H9 (cell line): ENCODE data around the gene CCL15. TPM values are rescaled to one million over a fixed set of nuclear protein-coding genes. Genes with fewer than 3 reads are reported as not detected.

Experiments
- DNase-seq: peaks from one replicate; pipeline ENCODE4 v3.0.0-alpha.2; 2017
- H2AFZ ChIP-seq: one replicate; pipeline ENCODE4 v1.6.1; 2013; ENCODE audit warnings: mild to moderate bottlenecking, low read length, control low read depth, moderate library complexity
- H2AK5ac ChIP-seq: 2 replicates; pipeline ENCODE4 v1.6.1; 2013; ENCODE audit warnings: low read length, control low read depth, mixed read lengths; ENCODE audit not compliant: insufficient read length
- H2BK120ac ChIP-seq: one replicate; pipeline ENCODE4 v1.6.1; 2013; ENCODE audit warnings: low read depth, mild to moderate bottlenecking, low read length, control low read depth, inconsistent platforms; ENCODE audit not compliant: poor library complexity, severe bottlenecking
- H2BK12ac ChIP-seq: 2 replicates; pipeline ENCODE4 v1.6.1; 2013; ENCODE audit warnings: low read length, control low read depth, mixed read lengths, low read depth; ENCODE audit not compliant: insufficient read length
- H2BK15ac ChIP-seq: 2 replicates; pipeline ENCODE4 v1.6.1; 2013; ENCODE audit warnings: low read depth, low read length, control low read depth
- H2BK20ac ChIP-seq: one replicate; pipeline ENCODE4 v1.6.1; 2013; ENCODE audit warnings: low read depth, mild to moderate bottlenecking, low read length, control low read depth, inconsistent platforms; ENCODE audit not compliant: poor library complexity, severe bottlenecking
- H2BK5ac ChIP-seq: 2 replicates; pipeline ENCODE4 v1.6.1; 2013; ENCODE audit warnings: low read length, control low read depth, mixed read lengths; ENCODE audit not compliant: insufficient read length
- H3K14ac ChIP-seq: 2 replicates; pipeline ENCODE4 v1.6.1; 2013; ENCODE audit warnings: low read length, control low read depth; ENCODE audit not compliant: insufficient read depth
- H3K18ac ChIP-seq: 2 replicates; pipeline ENCODE4 v1.6.1; 2013; ENCODE audit warnings: low read depth, mild to moderate bottlenecking, mixed read lengths, low read length, control low read depth; ENCODE audit not compliant: insufficient read length
- H3K23ac ChIP-seq: 2 replicates; pipeline ENCODE4 v1.6.1; 2013; ENCODE audit warnings: low read length, control low read depth, mixed read lengths, low read depth; ENCODE audit not compliant: insufficient read length
- H3K23me2 ChIP-seq: 2 replicates; pipeline ENCODE4 v1.6.1; 2013; ENCODE audit warnings: low read depth, mild to moderate bottlenecking, mixed read lengths, low read length, control low read depth; ENCODE audit not compliant: insufficient read length, poor library complexity, severe bottlenecking
- H3K27ac ChIP-seq: 2 replicates; pipeline ENCODE4 v1.5.1; 2013; ENCODE audit warnings: low read length, control low read depth, mixed read lengths, low read depth; ENCODE audit not compliant: insufficient read length
- H3K27me3 ChIP-seq: 2 replicates; pipeline ENCODE4 v1.6.1; 2013; ENCODE audit warnings: low read length, control low read depth, inconsistent platforms; ENCODE audit not compliant: insufficient read depth
- H3K4ac ChIP-seq: 2 replicates; pipeline ENCODE4 v1.6.1; 2013; ENCODE audit warnings: low read depth, mild to moderate bottlenecking, control low read depth, inconsistent platforms, low read length, moderate library complexity
- H3K4me1 ChIP-seq: 2 replicates; pipeline ENCODE4 v1.6.1; 2013; ENCODE audit warnings: low read length, control low read depth, inconsistent platforms; ENCODE audit not compliant: insufficient read depth
- H3K4me2 ChIP-seq: 2 replicates; pipeline ENCODE4 v1.6.1; 2013; ENCODE audit warnings: low read length, control low read depth, mixed read lengths; ENCODE audit not compliant: insufficient read length, insufficient read depth
- H3K56ac ChIP-seq: 2 replicates; pipeline ENCODE4 v1.6.1; 2013; ENCODE audit warnings: low read depth, mild to moderate bottlenecking, mixed read lengths, low read length, control low read depth; ENCODE audit not compliant: insufficient read length
- H3K79me1 ChIP-seq: 2 replicates; pipeline ENCODE4 v1.6.1; 2013; ENCODE audit warnings: low read depth, mild to moderate bottlenecking, moderate library complexity, low read length, control low read depth, inconsistent platforms; ENCODE audit not compliant: insufficient read depth, poor library complexity, severe bottlenecking
- H3K79me2 ChIP-seq: 2 replicates; pipeline ENCODE4 v1.6.1; 2013; ENCODE audit warnings: low read length, control low read depth, inconsistent platforms; ENCODE audit not compliant: insufficient read depth
- H3K9ac ChIP-seq: 2 replicates; pipeline ENCODE4 v1.6.1; 2013; ENCODE audit warnings: low read length, control low read depth, mixed read lengths; ENCODE audit not compliant: insufficient read length; ENCODE audit errors: extremely low read depth
- H3K9me3 ChIP-seq: one replicate; pipeline ENCODE4 v1.6.1; 2013; ENCODE audit warnings: low read depth, low read length, inconsistent platforms; ENCODE audit not compliant: control insufficient read depth
- H3T11ph ChIP-seq: one replicate; pipeline ENCODE4 v1.6.1; 2013; ENCODE audit warnings: mild to moderate bottlenecking, low read length, control low read depth, inconsistent platforms
- H4K20me1 ChIP-seq: one replicate; pipeline ENCODE4 v1.6.1; 2013; ENCODE audit not compliant: control insufficient read depth, insufficient read length, insufficient read depth
- H4K5ac ChIP-seq: 2 replicates; pipeline ENCODE4 v1.6.1; 2013; ENCODE audit warnings: low read depth, mild to moderate bottlenecking, mixed read lengths, low read length, control low read depth; ENCODE audit not compliant: insufficient read length
- H4K8ac ChIP-seq: replicated peaks from 2 replicates; pipeline ENCODE4 v1.6.1; 2013; ENCODE audit warnings: low read length, control low read depth, mixed read lengths, low read depth; ENCODE audit not compliant: insufficient read length
- H4K91ac ChIP-seq: 2 replicates; pipeline ENCODE4 v1.6.1; 2013; ENCODE audit warnings: low read depth, mild to moderate bottlenecking, moderate library complexity, mixed read lengths, low read length, control low read depth; ENCODE audit not compliant: insufficient read length
- H3K27ac Mint-ChIP-seq, 3 experiments: 2 replicates in 2 of 3; 3 replicates in 1 of 3; pipeline ENCODE4 v1.8.0; 2020 to 2021; ENCODE audit warnings: mixed read lengths in 3 of 3, mild to moderate bottlenecking in 1 of 3, moderate library complexity in 1 of 3
- H3K27me3 Mint-ChIP-seq: 2 replicates; pipeline ENCODE4 v1.8.0; 2021; ENCODE audit warnings: low read depth, mild to moderate bottlenecking, moderate library complexity, mixed read lengths
- H3K36me3 Mint-ChIP-seq, 3 experiments: 2 replicates in 2 of 3; 3 replicates in 1 of 3; pipeline ENCODE4 v1.8.0; 2020 to 2021; ENCODE audit warnings: low read depth in 3 of 3, mixed read lengths in 3 of 3; ENCODE audit not compliant: insufficient read depth in 1 of 3
- H3K4me1 Mint-ChIP-seq, 2 experiments: 2 replicates each; pipeline ENCODE4 v1.8.0; 2020; ENCODE audit warnings: mixed read lengths in 2 of 2
- H3K4me3 Mint-ChIP-seq, 2 experiments: 2 replicates in 1 of 2; 3 replicates in 1 of 2; pipeline ENCODE4 v1.8.0; 2020 to 2021; ENCODE audit warnings: mild to moderate bottlenecking in 2 of 2, mixed read lengths in 2 of 2, moderate library complexity in 1 of 2
- H3K9me3 Mint-ChIP-seq, 2 experiments: 2 replicates in 1 of 2; 3 replicates in 1 of 2; pipeline ENCODE4 v1.8.0; 2020; ENCODE audit warnings: mild to moderate bottlenecking in 2 of 2, mixed read lengths in 2 of 2, moderate library complexity in 1 of 2
- WGBS: extraction: QIAGEN DNeasy Blood & Tissue Kit; methylation state at CpG from one replicate; pipeline ENCODE4 v1.1.7; 2013; ENCODE audit warnings: missing lambda C conversion rate, low lambda C conversion rate, mixed read lengths; ENCODE audit not compliant: insufficient read length; ENCODE audit errors: extremely low coverage; 5-methylcytosine and 5-hydroxymethylcytosine counted together
- total RNA-seq: library from RNA; stranded (reverse); gene quantifications from 2 replicates; pipeline ENCODE4 v1.2.1, GENCODE V29; 2021
- TF ChIP-seq, protein P1 (sequence below): fragments of 200-600 bp; sonication (generic); conservative IDR thresholded peaks from 3 replicates; pipeline ENCODE4 v1.8.0; 2021; ENCODE audit warnings: antibody characterized with exemption, mild to moderate bottlenecking

The CCL15 gene
- total RNA-seq, 1 experiment from 2014 or later: not detected

DNA sequence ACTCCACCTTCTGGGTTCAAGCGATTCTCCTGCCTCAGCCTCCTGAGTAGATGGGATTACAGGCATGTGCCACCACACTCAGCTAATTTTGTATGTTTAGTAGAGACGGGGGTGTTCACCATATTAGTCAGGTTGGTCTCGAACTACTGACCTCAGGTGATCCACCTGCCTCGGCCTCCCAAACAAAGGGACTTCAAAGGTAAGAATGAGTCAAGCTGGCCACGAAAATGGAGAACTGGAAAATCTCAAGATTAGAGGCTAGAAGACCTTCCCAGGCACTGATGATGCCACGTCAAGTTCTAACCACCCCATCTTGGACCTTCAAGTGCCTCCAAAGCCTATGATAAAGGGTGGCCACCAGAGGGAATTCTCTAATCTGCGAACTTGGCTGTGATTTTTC, 1.3 kb upstream of the CCL15 start:
- no peak overlapping the region for H4K8ac ChIP-seq
- no peaks in the 10 kb centered on the region for H3K27me3 ChIP-seq
- H3K4me2 ChIP-seq: no peak overlapping the region
- no peak overlapping the region for H2BK12ac ChIP-seq
- Mint-ChIP-seq H3K27me3 (peaks cover 3% of the 10 kb centered on the region), H3K9me3 (peaks cover 2% of the 10 kb centered on the region in 2 experiments; a peak in 2 of 5 replicates), H3K4me1 (peaks cover 5 to 7% of the 10 kb centered on the region in 2 experiments; a peak in 3 of 4 replicates), H3K36me3 (no peaks in the 10 kb centered on the region; a peak in 1 of 7 replicates), H3K4me3 (no peak overlapping the region), H3K27ac (no peak overlapping the region; a peak in 1 of 7 replicates)
- TF ChIP-seq, protein P1, sequence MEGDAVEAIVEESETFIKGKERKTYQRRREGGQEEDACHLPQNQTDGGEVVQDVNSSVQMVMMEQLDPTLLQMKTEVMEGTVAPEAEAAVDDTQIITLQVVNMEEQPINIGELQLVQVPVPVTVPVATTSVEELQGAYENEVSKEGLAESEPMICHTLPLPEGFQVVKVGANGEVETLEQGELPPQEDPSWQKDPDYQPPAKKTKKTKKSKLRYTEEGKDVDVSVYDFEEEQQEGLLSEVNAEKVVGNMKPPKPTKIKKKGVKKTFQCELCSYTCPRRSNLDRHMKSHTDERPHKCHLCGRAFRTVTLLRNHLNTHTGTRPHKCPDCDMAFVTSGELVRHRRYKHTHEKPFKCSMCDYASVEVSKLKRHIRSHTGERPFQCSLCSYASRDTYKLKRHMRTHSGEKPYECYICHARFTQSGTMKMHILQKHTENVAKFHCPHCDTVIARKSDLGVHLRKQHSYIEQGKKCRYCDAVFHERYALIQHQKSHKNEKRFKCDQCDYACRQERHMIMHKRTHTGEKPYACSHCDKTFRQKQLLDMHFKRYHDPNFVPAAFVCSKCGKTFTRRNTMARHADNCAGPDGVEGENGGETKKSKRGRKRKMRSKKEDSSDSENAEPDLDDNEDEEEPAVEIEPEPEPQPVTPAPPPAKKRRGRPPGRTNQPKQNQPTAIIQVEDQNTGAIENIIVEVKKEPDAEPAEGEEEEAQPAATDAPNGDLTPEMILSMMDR: no peak
- no peak overlapping the region for H3K56ac ChIP-seq
- WGBS: no CpG with 5 or more reads among the region's 7 CpGs
- no peak overlapping the region for H4K5ac ChIP-seq
- H2BK120ac ChIP-seq: no peak overlapping the region
- H3K23ac ChIP-seq: no peak overlapping the region
- H3K4ac ChIP-seq: no peak overlapping the region
- no peak overlapping the region for H3K27ac ChIP-seq
- H2BK5ac ChIP-seq: no peak overlapping the region
- H4K91ac ChIP-seq: no peak overlapping the region
- H3K9ac ChIP-seq: no peak overlapping the region
- DNase-seq: peak; percentile 11
- H4K20me1 ChIP-seq: no peaks in the 10 kb centered on the region
- H2AFZ ChIP-seq: no peak overlapping the region
- H3K4me1 ChIP-seq: no peaks in the 10 kb centered on the region
- no peaks in the 10 kb centered on the region for H3K79me2 ChIP-seq
- no peak overlapping the region for H3T11ph ChIP-seq
- no peak overlapping the region for H2BK20ac ChIP-seq
- no peaks in the 10 kb centered on the region for H3K9me3 ChIP-seq
- H3K23me2 ChIP-seq: no peaks in the 10 kb centered on the region
- no peak overlapping the region for H2AK5ac ChIP-seq
- no peak overlapping the region for H3K14ac ChIP-seq
- H3K79me1 ChIP-seq: no peaks in the 10 kb centered on the region
- no peak overlapping the region for H3K18ac ChIP-seq
- no peak overlapping the region for H2BK15ac ChIP-seq
